DMS 273 treated with DMSO at 0.1 percent for 48 hours (cell line): ENCODE measurements around the gene ADIRF.
"Not testable (repeated sequence)": the region's sequence is repeated elsewhere in the genome, so short reads cannot be mapped to it uniquely, and the experiment has no call there.

Experiments used
- DNase-seq: peaks from one replicate; lab custom pipeline; 2025; lab: John Stamatoyannopoulos, UW

The ADIRF gene

DNA sequence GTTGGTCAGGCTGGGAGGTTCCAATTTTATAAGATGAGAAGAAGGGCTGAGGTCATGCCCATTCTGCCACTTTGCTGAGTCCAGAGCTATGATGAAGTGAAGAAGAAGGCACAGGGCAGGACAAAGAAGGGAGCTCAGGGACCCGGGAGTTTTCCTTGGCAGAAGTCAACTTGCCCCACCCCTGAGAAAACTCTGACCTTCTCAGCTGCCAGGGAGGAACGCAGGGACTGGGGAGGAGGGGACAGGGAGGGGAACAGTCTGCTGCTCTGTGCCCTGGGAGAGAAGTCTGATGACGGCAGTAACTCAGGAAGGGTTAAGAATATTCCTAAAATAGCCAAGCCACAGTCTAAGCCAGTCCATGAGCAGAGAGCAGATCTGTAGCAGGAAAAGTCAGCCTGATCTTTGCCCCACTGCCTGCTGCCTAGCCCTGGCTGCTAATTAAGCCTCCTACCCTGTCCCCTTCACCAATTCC lies 11.7 kb downstream of the ADIRF start:
- DNase-seq = no peak

GRCh38 chr10:86981020-86981419 lies 12.7 kb downstream of the ADIRF start:
- DNase-seq = not testable (repeated sequence)

GRCh38 chr10:86981716-86982115 lies 13.4 kb downstream of the ADIRF start:
- DNase-seq = no peak

- not testable (repeated sequence) for DNase-seq
Measured at GRCh38 chr10:86984498-86984897, 16.2 kb downstream of the ADIRF start.

DNA sequence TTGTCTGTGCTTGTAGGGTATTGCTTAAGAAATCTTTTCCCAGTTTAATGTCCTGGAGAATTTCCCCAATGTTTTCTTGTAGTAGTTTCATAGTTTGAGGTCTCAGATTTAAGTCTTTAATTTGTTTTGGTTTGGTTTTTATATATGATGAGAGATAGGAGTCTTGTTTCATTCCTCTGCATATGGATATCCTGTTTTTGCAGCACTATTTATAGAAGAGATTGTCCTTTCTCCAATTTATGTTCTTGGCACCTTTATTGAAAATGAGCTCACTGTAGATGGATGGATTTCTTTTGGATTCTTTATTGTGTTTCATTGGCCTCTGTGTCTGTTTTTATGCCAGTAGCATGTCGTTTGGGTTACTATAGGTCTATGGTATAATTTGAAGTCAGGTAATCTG lies 20.2 kb downstream of the ADIRF start:
- DNase-seq = no peak

DNA sequence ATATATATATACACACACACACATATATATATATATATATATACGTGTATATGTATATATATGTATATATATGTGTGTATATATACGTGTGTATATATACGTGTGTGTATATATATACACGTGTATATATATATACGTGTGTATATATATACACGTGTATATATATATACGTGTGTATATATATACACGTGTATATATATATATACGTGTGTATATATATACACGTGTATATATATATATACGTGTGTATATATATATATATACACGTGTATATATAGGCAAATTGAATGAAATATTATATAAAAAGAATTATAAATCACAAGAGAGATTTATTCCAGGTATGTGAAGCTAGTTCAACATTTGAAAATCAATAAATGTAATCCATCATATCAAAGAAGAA lies 23.1 kb downstream of the ADIRF start:
- not testable (repeated sequence) for DNase-seq

DNA sequence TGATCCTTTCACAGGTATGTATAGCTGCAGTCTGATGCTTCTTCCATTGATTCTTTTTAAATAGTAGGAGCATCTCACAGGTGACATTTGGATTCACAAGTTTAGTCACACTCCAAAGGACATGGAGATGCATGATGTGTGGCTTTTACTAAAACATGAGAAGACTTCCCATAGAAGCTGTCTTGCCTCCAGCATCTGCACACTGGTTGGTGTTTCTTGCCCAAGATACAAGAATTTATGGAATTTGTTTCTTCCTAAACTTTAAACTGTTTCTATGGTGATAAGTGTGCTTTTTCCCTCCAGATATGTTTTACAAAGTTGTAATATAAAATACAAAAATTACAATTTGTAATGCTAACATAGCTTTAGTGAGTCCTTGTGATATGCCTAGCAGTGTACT lies 24.2 kb downstream of the ADIRF start:
- no peak for DNase-seq

GRCh38 chr10:86992929-86993328 lies 24.6 kb downstream of the ADIRF start:
- no peak for DNase-seq

DNA sequence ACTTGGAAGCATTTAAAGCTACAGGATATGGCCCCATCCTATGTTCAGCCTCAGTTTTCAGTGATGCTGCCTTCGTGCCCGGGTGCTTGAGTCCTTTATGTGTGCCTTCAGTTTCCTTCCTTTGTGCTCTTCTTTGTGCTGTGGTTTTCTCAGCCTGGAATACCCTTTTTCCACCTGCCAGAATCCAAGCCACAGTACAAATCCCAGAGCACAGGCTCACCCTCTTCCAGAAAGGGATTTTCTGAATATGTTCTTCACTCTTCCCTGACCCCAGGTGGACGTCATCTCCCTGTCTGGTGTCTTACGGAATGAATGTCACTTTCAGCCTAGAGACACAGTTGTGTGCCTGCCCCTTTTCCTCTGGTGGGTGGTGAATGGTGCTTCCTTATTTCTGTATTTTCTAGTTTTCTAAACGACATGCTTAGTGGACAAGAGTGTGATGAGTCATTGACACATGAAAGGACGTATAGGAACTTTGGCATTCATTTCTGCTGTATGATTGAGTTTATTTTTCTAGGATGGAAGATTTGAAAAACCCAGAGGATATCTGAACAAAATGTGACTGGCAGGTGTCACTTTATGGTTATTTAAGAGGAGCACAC lies 31.6 kb downstream of the ADIRF start:
- not testable (repeated sequence) for DNase-seq

DNA sequence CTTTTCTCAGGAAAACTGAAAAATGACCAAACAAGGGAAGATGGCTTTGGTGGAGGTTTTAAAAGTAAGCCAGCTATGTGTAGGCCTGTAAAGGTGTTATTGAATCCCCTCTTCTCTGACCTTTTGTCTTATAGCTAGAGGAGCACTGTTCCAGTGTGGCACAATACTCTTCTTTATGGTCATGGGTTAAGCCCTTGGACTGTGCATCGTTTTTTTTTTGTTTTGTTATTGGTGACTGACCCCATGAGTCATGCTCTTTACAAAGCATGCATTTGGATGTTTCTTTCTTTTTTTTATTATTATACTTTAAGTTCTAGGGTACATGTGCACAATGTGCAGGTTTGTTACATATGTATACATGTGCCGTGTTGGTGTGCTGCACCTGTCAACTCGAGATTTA lies 32.2 kb downstream of the ADIRF start:
- no peak for DNase-seq

DNA sequence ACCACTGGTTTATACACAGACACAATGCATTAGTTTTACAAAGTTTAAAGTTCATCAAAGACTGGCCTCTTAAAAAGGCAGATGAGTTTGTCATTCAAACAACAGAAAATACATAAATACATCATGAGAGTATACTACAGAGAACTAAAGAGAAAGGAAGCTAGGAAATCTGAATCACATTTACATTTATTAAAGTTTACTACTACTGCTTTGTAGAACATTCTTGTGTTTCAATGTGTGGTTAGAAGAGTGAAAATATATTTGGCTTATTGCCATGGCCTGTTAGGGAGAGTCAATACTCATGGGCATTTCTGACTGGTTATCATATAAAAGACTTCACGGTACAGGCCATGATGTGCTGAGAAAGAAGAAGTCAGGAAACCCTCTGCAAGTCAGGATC lies 38.8 kb downstream of the ADIRF start:
- not testable (repeated sequence) for DNase-seq

- not testable (repeated sequence) for DNase-seq
Measured at GRCh38 chr10:87007674-87008073, 39.4 kb downstream of the ADIRF start.

DNA sequence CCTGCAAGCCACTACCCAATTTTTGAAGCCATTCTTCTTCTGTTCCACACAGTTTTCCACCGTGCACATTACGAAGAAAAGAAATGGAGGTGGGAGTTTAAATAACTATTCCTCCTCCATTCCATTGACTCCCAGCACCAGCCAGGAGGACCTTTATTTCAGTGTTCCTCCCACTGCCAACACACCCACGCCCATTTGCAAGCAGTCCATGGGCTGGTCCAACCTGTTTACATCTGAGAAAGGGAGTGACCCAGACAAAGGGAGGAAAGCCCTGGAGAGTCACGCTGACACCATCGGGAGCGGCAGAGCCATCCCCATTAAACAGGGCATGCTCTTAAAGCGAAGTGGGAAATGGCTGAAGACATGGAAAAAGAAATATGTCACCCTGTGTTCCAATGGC lies 40.0 kb downstream of the ADIRF start:
- DNase-seq = not testable (repeated sequence)

GRCh38 chr10:87009134-87009696 lies 40.9 kb downstream of the ADIRF start:
- not testable (repeated sequence) for DNase-seq

- DNase-seq = not testable (repeated sequence)
Measured at GRCh38 chr10:87013528-87013927, 45.2 kb downstream of the ADIRF start.

GRCh38 chr10:87014986-87015716 lies 46.9 kb downstream of the ADIRF start:
- DNase-seq = not testable (repeated sequence)

GRCh38 chr10:87018127-87018526 lies 49.8 kb downstream of the ADIRF start:
- DNase-seq = not testable (repeated sequence)

DNA sequence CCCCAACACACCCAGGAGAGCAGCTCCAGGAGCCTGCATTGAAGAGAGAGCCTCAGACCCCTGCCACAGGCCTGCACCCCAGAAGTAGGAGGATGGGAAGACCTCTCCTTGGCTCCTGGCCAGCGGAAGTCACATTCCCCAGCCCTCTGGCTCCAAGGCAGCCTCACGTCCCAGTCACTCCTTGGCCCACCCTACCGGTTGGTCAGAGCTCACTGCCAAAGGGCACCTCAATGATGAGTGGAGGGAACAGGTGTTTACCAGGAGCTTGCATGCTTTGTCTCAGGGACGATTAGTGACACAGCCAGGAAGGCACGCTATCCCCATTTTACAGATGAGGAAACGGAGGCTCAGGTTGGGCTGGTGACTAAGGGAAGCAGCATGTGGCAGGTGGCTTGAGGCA lies 50.8 kb downstream of the ADIRF start:
- not testable (repeated sequence) for DNase-seq

GRCh38 chr10:87019504-87019903 lies 51.2 kb downstream of the ADIRF start:
- not testable (repeated sequence) for DNase-seq

DNA sequence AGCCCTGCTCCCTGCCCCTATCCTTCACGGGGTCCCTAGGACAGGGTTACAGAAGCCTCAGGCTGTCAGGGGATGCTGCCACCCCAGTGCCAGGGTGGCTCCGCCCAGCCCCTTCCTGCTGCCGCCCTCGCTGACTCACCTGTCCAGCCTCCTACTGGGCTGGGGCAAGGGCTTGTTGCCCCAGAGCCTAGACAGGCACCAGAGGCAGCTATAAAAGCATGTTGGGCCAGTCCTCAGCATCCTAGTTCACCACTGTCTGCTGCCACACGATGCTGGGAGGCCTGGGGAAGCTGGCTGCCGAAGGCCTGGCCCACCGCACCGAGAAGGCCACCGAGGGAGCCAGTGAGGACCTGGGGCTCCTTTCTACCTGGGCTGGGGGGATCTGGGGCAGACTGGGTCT lies 51.8 kb downstream of the ADIRF start, which contains the start of gene FAM25A:
FAM25A (plus strand) TSS at position 239 of the 400 bp plus-strand sequence; CDS start at position 270, 31 bp downstream.
- not testable (repeated sequence) for DNase-seq
